ENCODE measurements around the gene NMNAT3. TPM values are rescaled to one million over a fixed set of nuclear protein-coding genes. Genes with fewer than 3 reads are reported as not detected.

NMNAT3 gene
- total RNA-seq, 1 experiment from 2014 or later = 1.3 TPM

- H3K18ac ChIP-seq (ENCODE audit: insufficient read length, low read depth, low read length) = no peak overlapping the region
- no peak overlapping the region for H3K56ac ChIP-seq (ENCODE audit: insufficient read length, low read depth, low read length)
- no peak overlapping the region for H4K91ac ChIP-seq (ENCODE audit: insufficient read length, low read depth, low read length)
- Mint-ChIP-seq H3K36me3 (ENCODE audit: insufficient read depth in 1 of 3, low read depth in 3 of 3) (no peaks in the 10 kb centered on the region), H3K27me3 (ENCODE audit: low read depth) (peaks cover 27% of the 10 kb centered on the region), H3K9me3 (no peaks in the 10 kb centered on the region), H3K27ac (no peak overlapping the region; a peak in 1 of 7 replicates), H3K4me1 (peaks cover 40 to 59% of the 10 kb centered on the region in 2 experiments), H3K4me3 (no peak overlapping the region)
- H3K79me1 ChIP-seq (ENCODE audit: insufficient read depth, low read depth, low read length, poor library complexity, severe bottlenecking) = no peaks in the 10 kb centered on the region
- no peak overlapping the region for H3K4ac ChIP-seq (ENCODE audit: low read depth, low read length)
- no peaks in the 10 kb centered on the region for H3K23me2 ChIP-seq (ENCODE audit: insufficient read length, low read depth, low read length, poor library complexity, severe bottlenecking)
- no peak overlapping the region for H2BK120ac ChIP-seq (ENCODE audit: low read depth, low read length, poor library complexity, severe bottlenecking)
- H3T11ph ChIP-seq (ENCODE audit: low read length) = no peak overlapping the region
- no peak for DNase-seq
- no peak overlapping the region for H4K5ac ChIP-seq (ENCODE audit: insufficient read length, low read depth, low read length)
- H3K9me3 ChIP-seq (ENCODE audit: control insufficient read depth, low read depth, low read length) = no peaks in the 10 kb centered on the region
- H2AK5ac ChIP-seq (ENCODE audit: insufficient read length, low read length) = no peak overlapping the region
- no peaks in the 10 kb centered on the region for H3K27me3 ChIP-seq (ENCODE audit: insufficient read depth, low read length)
- no CpG with 5 or more reads among the region's 7 CpGs for WGBS (ENCODE audit: extremely low coverage, insufficient read length, low lambda C conversion rate)
- H3K4me1 ChIP-seq (ENCODE audit: insufficient read depth, low read length) = 0 out of 2 replicates have a peak, but pooled peaks cover 4% of the 10 kb centered on the region
- no peak overlapping the region for H2BK12ac ChIP-seq (ENCODE audit: insufficient read length, low read depth, low read length)
- no peak overlapping the region for H3K4me2 ChIP-seq (ENCODE audit: insufficient read depth, insufficient read length, low read length)
- no peak overlapping the region for H3K14ac ChIP-seq (ENCODE audit: insufficient read depth, low read length)
- H3K23ac ChIP-seq (ENCODE audit: insufficient read length, low read depth, low read length) = no peak overlapping the region
- no peak for TF ChIP-seq CTCF (conservative IDR thresholded peaks at IDR 0.05)
- no peak overlapping the region for H3K9ac ChIP-seq (ENCODE audit: extremely low read depth, insufficient read length, low read length)
- H4K8ac ChIP-seq (replicated peaks; ENCODE audit: insufficient read length, low read depth, low read length) = no peak overlapping the region
- no peak overlapping the region for H2BK5ac ChIP-seq (ENCODE audit: insufficient read length, low read length)
- no peaks in the 10 kb centered on the region for H3K79me2 ChIP-seq (ENCODE audit: insufficient read depth, low read length)
- H2AFZ ChIP-seq (ENCODE audit: low read length) = no peak overlapping the region
- H2BK15ac ChIP-seq (ENCODE audit: low read depth, low read length) = no peak overlapping the region
- H2BK20ac ChIP-seq (ENCODE audit: low read depth, low read length, poor library complexity, severe bottlenecking) = no peak overlapping the region
- H3K27ac ChIP-seq (ENCODE audit: insufficient read length, low read depth, low read length) = no peak overlapping the region
- H4K20me1 ChIP-seq (ENCODE audit: control insufficient read depth, insufficient read depth, insufficient read length) = no peaks in the 10 kb centered on the region
These were observed 144.8 kb downstream of the NMNAT3 start for GRCh38 chr3:139532976-139533375.
